VCaP (cell line): ENCODE results near the gene FADD.

ENCODE experiments used
- H3K27ac ChIP-seq: fragments of 450-650 bp; 2 replicates; pipeline ENCODE4 v1.5.1; 2017
- TF ChIP-seq, protein P1 (sequence below): fragments of 450-650 bp; conservative IDR thresholded peaks from 2 replicates; pipeline ENCODE4 v1.5.1; 2017; ENCODE audit warnings: mild to moderate bottlenecking, moderate library complexity

Gene FADD

DNA sequence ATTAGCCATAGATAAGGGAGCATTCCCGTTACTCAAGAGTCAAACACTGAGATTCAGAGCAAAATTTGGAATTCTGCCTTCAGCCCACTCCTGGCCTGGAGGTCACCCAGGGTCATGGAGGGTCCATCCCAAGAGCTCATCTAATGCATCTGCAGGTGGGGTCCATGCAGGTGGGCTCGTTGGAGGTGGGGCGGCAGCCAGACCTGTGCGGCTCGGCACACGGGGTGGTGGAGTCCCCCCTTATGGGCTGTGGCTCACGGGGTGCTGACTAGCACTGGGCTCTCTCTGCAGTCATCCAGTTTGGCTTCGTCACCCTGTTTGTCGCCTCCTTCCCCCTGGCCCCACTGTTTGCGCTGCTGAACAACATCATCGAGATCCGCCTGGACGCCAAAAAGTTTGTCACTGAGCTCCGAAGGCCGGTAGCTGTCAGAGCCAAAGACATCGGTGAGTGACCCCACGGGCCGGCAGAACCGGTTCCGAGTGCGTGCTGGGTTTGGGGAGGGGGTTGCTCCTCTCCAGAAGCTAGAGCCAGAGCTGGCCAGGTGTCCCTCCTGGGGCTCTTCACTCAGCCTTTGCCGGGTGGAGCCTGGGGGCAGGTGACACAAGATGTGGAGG, 32.4 kb upstream of the FADD start:
- H3K27ac ChIP-seq: no peak overlapping the region
- TF ChIP-seq, protein P1, sequence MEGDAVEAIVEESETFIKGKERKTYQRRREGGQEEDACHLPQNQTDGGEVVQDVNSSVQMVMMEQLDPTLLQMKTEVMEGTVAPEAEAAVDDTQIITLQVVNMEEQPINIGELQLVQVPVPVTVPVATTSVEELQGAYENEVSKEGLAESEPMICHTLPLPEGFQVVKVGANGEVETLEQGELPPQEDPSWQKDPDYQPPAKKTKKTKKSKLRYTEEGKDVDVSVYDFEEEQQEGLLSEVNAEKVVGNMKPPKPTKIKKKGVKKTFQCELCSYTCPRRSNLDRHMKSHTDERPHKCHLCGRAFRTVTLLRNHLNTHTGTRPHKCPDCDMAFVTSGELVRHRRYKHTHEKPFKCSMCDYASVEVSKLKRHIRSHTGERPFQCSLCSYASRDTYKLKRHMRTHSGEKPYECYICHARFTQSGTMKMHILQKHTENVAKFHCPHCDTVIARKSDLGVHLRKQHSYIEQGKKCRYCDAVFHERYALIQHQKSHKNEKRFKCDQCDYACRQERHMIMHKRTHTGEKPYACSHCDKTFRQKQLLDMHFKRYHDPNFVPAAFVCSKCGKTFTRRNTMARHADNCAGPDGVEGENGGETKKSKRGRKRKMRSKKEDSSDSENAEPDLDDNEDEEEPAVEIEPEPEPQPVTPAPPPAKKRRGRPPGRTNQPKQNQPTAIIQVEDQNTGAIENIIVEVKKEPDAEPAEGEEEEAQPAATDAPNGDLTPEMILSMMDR: no peak

DNA sequence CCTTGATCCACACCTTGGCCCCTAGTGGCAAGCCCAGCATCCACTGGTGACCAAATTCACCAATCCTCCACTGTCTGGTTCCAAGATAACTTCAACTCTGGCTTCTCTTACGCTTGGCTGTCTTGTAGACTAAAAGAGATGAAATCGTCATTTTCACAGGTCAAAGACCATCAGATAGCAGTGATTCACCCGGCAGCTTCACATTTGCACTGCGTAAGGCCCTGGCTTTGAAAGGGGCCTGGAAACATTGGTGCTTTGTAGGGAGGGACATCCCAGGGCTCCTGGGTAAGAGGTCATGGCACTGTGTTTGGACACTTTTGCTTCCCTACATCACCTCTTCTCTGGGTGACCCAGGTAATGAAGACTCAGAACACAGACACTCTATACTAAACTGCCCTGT, 30.1 kb upstream of the FADD start:
- H3K27ac ChIP-seq: no peak overlapping the region
- TF ChIP-seq, protein P1: no peak

DNA sequence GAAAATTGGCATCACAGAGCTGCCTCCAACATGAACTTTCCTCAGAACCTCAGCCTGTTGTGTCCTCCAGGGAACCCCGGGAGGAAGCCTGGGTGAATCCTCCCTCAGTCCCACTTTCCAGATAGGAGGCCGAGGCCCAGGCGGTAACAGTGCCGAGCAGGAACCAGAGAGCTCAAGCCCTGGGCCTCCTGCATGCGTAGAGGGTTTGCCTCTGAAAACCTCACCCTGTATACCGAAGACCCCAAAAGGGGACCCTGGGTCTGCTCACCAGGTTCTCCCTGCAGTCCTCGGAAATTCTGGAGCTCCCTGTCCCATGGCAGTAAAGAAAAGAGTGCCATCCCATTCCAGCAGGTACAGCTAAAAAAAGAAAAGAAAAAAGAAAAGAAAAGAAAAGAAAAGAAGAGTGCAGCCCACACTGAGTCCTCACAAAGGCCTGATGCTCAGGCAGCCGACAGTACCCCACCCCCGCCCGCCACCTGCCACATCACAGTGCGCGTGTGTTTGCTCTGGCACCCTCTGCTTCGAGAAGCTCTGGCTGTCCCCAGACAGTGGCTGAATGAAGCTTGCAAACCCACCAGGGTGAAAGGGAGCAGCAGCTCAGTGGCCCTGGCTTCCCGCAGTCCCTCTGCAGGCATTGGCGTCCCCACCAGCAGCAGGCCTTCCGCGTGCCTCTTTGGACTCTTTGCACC, 28.4 kb upstream of the FADD start:
- peak overlapping the region; percentile 42 for H3K27ac ChIP-seq
- TF ChIP-seq, protein P1: no peak

DNA sequence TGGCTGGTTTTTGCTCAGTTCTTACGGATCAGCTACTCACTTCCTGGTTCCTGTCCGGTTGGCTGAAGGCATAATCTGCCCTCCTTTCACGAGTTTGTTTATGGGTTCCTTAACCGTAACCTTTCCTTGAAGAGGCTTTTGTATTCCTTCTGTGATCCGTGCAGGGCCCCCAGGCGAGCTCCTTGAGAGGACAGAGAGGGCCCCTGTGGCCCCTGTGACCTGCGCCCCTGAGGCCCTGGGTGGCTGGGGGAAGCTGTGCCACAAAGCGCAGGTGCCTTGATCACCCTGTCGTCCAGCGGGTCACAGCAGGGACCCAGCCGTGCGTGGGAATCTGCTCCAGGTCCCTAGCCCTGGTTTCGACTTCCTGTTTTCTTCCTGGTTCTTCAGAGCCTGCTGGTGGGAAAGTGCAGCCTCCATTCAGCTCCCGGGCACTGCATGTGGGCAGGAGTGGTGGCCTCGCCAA, 27.8 kb upstream of the FADD start:
- TF ChIP-seq, protein P1: no peak
- peak overlapping the region; percentile 42 for H3K27ac ChIP-seq

DNA sequence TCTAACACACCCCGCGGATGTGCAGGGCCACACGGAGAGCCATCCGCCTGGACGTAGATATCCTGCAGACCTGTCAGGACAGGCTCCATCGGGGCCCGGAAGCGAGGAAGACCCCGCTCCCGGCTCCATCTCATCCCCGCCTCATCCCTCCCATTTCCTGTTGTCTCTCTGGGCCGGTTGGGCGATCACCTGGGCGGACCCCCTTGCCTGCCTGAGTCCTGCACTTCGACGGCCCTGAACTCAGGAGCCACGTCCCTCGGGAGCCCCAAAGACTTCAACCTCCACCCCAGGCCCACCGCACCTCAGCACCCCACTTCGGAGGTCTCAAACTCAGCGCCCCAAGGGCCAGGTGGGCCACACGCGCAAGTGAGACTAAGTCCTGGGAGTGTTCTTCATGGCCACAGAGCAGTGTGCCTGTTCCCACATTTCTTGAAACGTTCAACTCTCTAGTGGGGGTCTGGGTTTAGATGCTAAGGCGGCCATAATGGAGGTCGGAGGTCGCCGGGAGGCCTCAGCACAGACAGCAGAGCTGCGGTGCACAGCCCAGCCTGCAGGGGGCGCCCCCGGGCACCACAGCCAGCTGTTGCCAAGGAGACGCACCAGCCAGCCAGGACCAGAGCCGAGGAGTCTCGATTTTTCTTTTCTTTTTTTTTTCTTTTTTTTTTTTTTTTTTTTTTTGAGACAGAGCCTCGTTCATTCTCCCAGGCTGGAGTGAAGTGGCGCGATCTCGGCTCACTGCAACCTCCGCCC, 26.0 kb upstream of the FADD start:
- H3K27ac ChIP-seq: no peak overlapping the region
- TF ChIP-seq, protein P1: peak; percentile 70

DNA sequence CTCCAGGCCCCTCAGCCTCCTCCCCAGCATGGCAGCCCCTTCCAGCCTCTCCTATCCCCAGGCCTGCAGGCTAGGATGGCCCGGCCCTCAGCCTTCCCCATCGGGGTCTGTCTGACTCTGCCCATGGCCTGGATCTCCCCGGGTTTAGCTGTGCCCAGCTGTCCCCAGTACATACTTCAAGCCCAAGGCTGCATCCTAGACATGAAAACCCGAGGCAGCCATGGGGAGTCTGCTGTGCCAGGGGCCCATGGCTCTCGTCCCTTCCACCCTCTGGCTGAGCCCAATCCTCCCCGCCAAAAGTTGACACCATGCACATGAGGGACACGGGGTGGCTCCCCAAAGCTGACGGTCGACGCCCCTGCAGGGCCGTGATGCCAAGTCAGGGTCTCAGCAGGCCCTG, 22.2 kb upstream of the FADD start:
- no peak overlapping the region for H3K27ac ChIP-seq
- TF ChIP-seq, protein P1: no peak

DNA sequence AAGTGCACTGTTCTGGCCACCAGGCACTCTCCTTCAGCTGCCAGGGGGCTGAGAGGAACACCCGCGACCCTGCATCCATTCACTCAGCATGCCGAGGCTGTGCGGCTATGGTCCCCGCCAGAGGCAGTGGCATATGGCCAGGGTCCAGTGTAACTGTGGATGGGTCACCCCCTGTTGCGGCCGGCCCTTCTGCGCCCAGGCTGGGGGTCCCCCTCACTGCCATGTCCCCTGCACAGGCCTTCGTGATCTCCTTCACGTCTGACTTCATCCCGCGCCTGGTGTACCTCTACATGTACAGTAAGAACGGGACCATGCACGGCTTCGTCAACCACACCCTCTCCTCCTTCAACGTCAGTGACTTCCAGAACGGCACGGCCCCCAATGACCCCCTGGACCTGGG, 20.8 kb upstream of the FADD start:
- TF ChIP-seq, protein P1: no peak
- no peak overlapping the region for H3K27ac ChIP-seq
